Hepatic stellate cell (primary cell): ENCODE results near the gene C19orf25.
"Not testable (repeated sequence)": the region's sequence is repeated elsewhere in the genome, so short reads cannot be mapped to it uniquely, and the experiment has no call there.

ENCODE experiments used
- DNase-seq: peaks from one replicate; pipeline ENCODE4 v3.0.0; 2011; ENCODE audit warnings: low spot score

C19orf25 gene

DNA sequence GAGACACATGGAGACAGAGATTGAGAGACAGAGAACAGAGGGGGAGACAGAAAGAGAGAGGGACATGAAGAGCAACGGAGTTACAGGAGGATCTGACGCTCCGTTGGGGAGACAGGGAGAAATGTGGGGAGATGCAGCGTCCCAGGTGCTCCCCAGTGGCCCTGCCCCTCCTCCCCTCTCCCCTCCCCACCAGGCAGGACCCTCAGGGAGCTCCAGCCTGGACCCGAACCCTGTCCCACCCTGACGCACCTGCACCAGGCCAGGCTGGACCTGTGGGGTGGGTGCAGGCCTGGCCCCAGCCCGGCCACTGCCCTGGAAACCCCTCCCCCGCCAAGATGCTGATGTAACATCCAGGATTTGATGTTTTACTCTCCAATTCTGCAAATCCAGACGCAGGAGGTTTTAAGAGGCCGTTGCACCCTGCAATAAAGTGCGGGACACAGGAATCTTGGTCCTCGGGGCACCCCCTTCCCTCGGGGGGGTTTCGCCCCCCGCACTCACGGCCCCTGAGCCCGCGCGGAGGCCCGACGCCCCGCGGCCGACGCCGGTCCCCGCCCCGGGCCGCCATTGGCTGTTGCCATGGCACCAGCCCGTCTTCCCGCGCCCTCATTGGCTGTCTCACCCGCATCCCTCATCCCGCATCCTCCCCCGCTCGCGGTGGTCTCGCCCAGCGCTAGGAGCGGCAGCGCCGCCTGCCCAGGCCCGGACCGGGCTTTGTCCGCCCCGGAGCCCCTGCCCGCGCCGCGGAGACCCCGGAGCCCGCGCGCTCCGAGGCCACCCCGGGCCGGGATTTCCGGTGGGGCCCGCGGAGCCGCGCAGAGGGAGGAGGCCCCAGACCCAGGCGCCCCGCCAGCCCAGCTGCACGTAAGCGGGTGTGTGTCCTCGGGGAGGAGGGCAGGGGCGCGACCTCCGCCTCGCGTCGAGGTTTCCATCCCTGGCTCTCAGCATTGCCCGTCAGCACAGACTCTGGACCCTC, 29.3 kb downstream of the C19orf25 start, which contains the start of gene APC2:
APC2 (plus strand) TSS at position 655 of the 976 bp plus-strand sequence. CDS start 2,881 bp downstream, outside the sequence.
- DNase-seq = peak; percentile 95

DNA sequence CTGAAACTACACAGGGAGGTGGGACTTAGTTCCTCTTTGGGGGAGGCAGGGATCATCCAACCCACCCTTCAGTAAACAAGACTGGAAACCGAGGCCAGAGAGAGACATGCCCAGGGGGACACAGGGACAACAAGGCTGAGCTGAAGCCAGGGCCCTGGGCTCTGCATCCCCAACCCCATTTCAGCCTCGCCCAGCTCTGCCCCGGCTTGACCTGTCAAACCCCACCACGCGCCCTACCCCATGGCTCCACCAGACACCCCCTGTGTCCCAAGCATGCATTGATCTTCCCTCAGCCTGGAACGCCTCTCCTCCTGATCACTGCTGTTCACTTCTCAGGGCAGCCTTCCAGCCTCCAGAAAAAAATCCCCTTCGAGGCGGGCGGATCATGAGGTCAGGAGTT, 31.1 kb downstream of the C19orf25 start:
- no peak for DNase-seq

DNA sequence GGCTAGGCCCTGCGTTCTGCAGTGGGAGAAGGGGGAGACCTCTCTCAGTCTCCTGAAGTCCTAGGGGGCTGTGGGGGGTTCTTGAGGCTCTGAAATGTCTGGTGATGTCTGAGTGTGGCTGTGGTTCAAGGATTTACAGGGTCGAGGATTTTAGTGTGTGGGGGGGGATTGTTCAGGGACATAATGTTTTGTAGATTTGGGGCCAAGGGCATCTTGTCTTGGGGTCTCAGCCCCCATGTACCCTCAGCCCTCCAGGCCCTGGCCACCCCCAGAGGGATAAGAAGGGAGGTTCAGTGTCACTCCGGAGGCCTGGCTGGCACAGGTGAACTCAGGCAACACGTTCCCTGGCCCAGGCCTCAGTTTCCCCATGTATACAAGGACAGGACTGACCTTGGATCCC, 31.5 kb downstream of the C19orf25 start:
- no peak for DNase-seq

DNA sequence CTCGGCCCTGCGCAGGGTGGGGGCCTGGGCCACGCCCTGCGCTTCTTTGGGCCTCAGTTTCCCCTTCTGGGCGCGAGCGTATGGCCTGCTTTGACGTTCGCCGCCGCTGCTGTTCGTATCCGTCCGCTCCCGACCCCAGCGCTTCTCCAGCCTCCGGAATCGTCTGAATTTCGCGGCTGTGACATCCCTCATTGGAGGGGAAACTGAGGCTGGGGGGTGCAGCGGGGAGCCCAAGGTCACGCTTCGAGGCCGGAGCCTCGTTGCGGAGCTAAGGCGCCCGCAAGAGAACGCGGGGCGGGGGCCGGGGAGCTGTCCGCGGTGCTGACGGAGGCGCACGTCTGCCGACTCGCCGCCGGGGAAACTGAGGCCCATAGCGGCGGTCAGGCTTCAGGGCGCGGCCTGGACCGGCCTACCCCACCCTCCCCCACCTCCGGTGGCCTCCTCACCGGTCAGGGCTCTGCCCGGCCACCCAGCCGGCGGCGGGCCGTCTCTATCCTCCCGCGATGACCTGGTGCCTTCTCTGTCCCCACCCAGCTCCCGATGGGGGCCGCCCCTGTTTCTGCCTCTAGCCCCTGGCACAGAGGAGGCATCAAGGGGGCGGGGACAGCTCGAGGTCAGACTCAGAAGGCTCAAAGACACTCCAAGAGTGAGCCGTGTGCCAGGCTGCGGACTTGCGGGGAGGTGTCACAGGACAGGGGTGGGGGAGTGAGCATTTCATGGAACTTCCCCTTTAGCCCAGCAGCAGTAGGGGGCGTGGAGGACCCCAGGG, 32.1 kb downstream of the C19orf25 start:
- peak; percentile 29 for DNase-seq

DNA sequence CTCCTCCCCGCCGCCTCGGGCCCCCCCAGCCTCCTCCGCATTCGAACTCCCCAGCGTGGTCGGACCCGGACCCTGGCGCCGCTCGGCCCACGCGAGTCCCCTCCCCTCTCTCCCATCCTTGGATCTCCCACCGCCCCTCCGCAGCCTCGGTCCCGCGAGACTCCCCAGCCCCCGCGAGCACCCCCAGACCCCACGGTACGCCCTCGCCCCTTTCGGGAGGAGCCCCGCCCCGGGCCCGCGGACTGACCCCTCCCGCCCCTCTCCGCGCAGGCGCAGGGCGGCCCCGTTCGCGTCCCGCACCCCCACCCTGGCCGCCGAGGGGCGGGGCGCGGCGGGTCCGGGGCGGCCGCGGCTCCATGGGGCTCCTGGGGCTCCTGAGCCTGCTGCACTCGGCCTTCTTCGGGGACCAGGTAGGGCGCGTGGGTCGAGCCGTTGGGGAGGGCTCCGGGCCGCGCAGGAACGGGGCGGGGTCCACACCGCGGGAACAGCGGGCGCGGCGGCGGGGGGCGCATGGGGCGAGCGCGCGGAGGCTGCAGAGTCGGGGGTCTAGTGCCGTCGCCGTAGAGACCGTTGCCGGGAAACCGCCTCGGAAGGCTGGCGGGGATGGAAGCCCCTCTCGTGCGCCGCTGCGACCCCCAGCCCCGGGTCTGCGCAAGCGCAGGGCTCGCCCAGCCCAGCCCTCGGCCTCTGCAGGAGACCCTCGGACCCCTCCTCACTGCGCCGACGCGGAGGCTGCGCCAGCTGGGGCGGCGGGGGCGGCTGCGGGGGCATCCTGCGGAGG, 32.9 kb downstream of the C19orf25 start:
- no peak for DNase-seq

DNA sequence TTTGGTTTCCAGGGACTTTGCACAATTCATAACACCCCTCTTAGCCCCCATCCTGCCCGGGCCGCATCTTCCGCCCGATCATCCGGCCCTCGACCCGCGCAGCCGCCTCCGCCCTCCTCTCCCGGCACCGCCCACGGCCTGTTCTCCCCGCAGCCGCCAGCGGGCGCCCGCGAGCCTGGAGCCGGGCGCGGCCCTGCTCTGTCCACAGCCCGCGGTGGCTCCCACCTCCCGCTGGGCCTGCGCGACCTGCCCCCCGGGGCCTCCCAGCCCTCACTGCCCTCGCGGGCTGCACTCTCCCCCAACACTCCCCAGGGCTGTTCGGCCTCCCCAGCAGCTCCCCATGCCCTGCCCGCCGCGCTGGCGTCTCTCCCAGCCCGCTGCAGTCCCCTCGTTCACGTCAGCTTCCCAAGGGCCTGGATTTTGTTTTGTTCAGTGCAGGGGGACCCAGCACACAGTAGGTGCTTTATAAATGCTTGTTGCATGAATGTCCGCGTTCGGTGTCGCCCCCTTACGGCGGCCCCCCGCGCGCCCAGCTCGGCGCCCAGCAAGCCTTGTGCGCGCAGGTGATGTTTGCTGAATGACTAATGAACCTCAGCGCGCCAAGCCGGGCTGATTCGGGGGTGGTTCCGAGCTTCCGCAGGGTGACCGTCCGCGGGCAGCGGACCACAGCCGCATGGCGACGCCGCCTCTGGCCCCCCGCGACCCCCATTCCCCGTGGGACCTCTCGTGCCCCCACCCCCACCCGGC, 33.7 kb downstream of the C19orf25 start:
- peak; percentile 91 for DNase-seq

DNA sequence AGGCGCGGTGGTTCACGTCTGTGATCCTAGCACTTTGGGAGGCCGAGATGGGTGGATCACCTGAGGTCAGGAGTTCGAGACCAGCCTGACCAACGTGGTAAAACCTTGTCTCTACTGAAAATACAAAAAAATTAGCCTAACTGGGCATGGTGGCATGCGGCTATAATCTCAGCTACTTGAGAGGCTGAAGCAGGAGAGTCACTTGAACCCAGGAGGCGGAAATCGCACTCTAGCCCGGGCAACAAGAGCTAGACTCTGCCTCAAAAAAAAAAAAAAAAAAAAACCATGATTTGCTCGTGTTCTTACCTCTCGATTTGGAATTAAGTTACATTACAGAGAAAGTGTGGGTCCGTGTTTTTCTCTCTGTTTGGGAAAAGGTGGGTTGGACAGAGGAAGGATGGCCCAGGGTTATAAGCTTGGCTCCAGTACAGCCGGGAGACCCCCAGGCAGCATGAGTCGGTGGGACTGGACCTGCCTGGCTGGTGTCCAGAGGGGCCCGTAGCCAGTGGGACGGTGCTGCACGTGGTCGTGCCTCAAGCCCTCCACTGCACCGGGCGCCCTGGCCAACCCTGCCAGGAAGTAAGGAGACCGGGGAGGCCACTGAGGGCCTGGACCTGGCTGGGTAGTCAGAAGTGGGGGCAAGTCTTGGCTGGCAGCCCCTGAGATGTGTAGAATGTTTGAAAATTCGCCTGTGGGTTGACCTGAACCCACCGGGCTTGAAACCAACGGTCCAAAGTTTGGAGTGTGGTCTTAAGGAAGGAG, 37.2 kb downstream of the C19orf25 start:
- DNase-seq = no peak

DNA sequence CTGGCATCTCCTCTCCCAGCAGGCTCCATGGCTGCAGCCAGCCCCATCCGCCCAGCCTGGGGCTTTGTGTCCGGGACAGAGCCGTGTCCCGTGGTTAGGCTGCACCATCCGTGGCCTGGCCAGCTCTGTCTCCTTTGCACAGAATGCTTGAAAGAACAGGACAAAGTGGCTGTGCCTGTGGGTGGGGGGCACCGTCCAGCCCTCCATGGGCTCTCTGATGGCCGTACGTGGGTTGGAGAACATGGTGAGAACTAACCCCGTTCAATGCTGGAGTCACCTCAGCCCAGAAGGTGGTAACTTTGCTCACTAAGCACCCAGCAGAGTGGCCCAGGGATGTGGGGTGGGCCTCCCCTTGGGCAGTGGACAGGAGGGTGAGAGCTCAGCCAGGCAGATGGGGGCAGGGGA, 38.0 kb downstream of the C19orf25 start:
- no peak for DNase-seq

DNA sequence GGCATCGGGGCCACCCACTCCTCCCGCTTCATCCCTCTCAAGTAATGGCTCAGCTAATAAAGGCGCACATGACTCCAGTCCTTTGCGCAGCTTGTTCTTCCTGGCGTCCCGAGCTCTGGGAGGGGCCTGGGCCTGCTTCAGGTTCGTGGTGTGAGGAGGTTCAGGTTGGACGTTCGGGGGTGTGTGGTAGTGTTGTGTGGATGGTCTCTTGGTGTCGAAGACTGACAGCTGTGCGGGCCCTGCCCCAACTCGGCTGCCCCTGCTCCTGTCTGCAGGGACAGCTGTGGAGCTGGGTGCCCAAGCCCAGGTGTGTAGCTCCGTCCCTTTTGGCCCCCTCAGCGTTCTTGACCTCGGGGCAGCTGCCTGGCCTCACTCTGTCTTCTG, 38.6 kb downstream of the C19orf25 start:
- DNase-seq = no peak

DNA sequence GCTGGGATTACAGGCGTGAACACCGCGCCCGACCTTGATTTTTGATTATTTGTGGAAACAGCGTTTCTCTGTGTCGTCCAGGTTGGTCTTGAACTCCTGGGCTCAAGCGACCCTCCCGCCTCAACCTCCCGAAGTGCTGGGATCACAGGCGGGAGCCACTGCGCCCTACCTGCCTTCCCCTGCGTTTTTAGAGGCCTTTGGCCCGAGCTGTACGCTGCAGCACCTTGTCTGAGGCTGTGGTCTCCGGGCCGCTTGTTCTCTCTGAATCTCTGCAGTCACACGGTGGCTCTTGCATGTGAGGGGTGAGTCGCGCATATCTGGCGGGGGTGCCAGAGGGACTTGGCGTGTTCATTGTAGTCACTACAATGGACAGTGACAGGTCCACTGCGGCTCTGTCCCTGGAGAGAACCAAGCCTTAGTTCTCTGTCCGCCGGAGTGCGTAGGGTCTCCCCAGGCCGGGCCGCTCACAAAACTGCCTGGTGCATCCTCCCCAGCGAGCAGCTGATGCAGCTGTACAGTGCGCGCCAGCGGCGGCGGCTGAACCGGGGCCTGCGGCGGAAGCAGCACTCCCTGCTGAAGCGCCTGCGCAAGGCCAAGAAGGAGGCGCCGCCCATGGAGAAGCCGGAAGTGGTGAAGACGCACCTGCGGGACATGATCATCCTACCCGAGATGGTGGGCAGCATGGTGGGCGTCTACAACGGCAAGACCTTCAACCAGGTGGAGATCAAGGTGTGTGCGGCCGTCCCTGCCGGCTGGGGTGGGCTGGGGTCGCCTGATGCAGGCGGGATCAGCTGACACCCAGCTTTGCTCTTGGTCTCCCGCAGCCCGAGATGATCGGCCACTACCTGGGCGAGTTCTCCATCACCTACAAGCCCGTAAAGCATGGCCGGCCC, 39.2 kb downstream of the C19orf25 start:
- not testable (repeated sequence) for DNase-seq

DNA sequence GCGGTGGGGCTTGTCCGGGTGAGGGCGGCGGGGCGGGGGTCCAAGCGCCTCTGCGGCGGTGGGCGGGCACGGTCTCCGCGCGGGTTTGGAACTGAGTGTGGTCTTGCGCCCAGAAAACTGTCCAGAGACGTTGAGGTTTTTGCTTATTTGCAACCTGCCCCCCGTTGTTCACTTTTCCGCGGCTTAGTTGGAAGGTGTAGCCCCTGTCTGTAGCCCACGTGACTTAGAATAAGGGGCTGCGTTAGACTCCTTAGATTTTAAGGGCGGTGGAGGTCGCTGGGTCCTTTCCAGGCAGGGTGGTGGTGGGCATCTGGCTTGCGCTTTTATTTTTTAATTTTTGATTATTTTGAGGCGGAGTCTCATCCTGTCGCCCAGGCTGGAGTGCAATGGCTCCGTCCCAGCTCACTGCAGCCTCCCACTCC, 40.1 kb downstream of the C19orf25 start:
- no peak for DNase-seq

DNA sequence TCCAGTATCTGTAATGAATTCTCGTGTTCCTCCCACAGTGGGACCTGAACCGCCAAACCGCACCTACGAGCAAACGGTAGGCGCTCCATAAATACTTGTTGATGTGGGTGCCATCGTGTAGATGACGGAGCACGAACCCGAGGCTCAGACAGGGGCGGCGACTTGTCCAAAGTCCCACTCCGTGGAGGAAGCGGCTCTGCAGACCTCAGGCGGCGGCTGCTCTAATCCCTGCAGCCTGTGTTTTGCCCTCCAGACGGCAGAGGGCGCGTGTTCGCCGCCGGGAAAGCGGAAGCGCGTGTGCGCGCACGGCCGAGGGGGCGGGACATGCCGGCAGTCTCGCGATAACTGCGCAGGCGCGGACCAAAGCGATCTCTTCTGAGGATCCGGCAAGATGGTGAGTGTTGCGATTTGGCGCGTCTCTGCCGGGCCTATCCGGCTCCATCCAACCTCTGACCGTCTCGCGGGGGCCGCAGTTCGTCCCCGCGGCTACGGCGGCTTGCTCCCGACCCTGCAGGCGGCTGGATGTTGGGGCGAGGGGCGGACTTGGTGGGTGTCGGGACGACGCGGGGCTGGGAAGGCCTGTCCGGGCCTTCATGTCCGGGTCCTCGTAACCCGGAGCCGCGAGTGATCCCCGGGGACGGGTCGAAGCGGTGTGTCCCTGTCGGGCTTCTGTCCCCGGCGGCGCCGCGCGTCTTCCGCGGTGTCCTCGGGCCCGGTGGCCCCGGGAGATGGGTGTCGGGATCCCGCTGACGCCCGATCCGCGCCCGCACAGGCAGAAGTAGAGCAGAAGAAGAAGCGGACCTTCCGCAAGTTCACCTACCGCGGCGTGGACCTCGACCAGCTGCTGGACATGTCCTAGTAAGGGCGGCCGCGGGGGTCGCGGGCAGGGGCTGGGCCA, 40.7 kb downstream of the C19orf25 start, which contains the start of gene RPS15:
RPS15 (plus strand) TSS at position 362 of the 898 bp plus-strand sequence; CDS start at position 392, 30 bp downstream.
- peak; percentile 97 for DNase-seq

DNA sequence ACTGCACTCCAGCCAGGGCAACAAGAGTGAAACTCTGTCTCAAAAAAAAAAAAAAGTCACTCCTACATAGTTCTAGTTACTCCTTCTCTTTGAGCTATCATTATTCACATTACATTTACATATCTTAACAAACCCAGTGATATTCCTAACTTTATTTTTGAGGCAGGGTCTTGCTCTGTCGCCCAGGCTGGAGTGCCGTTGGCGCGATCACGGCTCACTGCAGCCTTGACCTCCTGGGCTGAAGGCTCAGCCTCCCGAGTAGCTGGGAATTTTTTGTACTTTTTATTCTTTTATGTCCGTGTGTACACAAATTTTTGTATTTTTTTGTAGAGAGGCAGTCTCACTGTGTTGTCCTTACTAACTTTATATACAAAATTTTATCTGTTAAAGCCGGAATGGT, 41.4 kb downstream of the C19orf25 start:
- DNase-seq = no peak

DNA sequence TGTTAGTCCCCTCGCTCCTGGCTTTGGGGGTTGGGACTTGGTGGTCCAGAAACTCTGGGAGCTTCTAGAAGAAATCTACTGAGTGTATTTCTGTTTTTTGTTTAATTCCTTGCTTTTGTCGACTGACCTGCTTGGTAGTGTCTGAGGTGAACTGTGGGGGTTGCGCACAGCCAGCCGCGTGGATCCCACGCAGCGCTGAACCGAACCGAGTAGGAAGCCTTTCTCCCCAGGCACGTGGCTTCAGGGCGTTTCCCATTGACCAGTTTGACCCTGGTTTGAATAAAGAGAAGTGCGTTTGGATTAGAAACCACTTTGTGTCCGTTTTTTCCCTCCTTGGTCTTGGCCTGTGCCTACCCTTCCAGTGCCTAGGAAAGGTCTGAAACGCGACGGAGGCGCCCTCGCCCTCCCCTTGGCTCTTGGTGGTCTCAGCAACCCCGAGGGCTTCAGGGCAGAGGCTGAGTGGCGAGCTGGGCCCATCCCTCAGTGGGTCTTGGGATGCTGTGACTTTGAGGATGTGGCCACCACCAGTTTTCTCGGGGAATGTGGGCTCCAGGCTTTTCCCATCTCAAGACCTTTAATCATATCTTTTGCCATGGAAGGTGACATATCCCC, 43.5 kb downstream of the C19orf25 start:
- DNase-seq = no peak

DNA sequence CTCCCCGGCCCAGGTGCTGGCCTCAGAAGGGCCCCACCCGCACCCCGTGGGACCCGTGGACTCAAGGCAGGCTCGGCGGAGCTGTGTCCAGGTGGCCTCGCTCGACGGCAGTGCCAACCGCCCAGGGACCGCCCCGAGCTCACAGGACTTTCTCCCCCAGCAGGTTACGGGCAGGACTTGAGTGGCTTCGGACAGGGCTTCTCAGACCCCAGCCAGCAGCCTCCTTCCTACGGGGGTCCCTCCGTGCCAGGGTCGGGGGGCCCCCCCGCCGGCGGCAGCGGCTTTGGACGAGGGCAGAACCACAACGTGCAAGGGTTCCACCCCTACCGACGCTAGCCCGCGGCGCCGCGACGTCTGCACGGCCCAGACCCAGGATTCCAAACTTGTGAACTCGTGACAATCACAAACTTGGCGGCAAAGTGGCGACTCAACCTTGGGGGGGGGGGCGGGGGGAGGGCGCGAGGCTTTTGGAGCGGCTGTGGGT, 44.4 kb downstream of the C19orf25 start:
- DNase-seq = no peak

DNA sequence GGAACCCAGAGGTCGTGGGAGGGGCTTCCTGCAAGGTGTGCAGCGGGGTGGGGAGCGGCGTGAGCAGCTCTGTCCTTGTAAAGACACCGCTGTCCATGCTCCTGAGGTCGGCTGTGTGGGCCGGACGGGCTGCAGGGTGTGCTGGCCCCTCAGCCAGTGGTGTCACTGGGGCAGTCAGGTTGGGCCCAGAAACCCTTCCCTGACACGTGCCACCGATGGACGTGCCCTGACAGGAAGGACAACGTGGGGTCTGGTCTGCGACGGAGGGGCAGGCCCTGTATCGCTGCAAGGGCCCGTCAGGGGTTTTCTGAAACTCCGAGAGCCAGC, 45.0 kb downstream of the C19orf25 start:
- DNase-seq = no peak

DNA sequence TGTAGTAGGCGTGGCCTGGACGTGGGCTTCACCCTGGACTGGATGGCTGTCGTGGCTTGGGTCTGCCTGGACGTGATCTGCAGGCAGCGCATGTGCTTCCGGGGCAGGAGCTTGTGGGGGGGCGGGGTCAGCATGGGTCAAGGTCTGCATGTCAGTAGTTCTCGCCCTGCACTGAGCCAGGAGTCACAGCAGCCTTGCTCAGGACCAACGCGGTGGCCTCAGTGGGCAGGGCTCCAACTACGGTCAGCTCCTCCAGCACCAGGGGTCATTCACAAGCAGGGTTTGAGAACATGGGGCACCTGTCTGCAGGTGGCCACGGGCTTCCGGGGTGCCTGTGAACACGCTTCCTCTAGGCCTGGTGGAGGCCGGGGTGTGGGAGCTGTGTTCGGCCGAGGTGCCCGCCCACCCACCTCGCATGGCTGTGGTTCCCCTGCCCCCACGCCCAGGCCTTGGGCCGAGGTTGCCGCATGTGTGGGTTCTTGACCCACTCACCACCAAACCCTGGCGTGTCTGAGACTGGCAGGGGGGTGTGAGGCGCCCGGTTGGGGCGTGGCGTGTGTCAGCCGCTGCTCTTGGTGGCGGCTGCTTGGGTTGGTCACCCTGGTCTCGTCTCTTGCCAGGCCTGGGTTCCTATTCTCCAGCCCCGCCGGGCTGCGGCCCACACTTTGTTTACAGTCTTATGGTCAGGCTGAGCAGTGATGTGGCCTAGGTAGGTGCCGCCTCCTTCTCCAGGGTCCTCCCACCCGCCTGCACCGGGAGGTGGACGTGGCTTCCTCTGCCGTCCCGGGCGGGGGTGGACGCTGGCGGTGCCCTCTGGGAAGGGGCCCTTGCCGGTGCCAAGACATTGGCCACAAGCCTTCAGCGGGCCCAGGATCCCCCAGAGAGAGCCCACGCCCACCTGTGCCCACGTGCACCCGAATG, 45.6 kb downstream of the C19orf25 start:
- DNase-seq = no peak
